ENCODE measurements around the gene PITX1.
"Not testable (repeated sequence)": the region's sequence is repeated elsewhere in the genome, so short reads cannot be mapped to it uniquely, and the experiment has no call there.

The PITX1 gene

GRCh38 chr5:134992148-134992547, 41.9 kb downstream of the PITX1 start:
- H3K4me3 ChIP-seq, result no peak overlapping the region
- no peak for TF ChIP-seq CTCF (IDR thresholded peaks at IDR 0.05)
- H3K27ac ChIP-seq, result no peak overlapping the region
- DNase-seq (ENCODE audit: low spot score), result no peak

GRCh38 chr5:134990183-134990582, 43.8 kb downstream of the PITX1 start:
- DNase-seq (ENCODE audit: low spot score), result not testable (repeated sequence)

GRCh38 chr5:134989266-134989830, 44.7 kb downstream of the PITX1 start:
- no peak for DNase-seq (ENCODE audit: low spot score)
- no peak for TF ChIP-seq CTCF (IDR thresholded peaks at IDR 0.05)
- Histone ChIP-seq H3K4me3 (no peak overlapping the region), H3K27ac (no peak overlapping the region)

More at GRCh38 chr5:134990183-134990582, 43.8 kb downstream of the PITX1 start:
- not testable (repeated sequence) for H3K4me3 ChIP-seq, H3K27ac ChIP-seq

- Histone ChIP-seq H3K27ac (no peak overlapping the region), H3K4me3 (no peak overlapping the region)
- no peak for TF ChIP-seq CTCF (IDR thresholded peaks at IDR 0.05)
- DNase-seq (ENCODE audit: low spot score), result no peak
Measured at GRCh38 chr5:134982230-134982629, 51.8 kb downstream of the PITX1 start.

GRCh38 chr5:134979416-134979815, 54.6 kb downstream of the PITX1 start:
- H3K27ac ChIP-seq, result no peak overlapping the region
- no peak overlapping the region for H3K4me3 ChIP-seq
- DNase-seq (ENCODE audit: low spot score), result no peak
- no peak for TF ChIP-seq CTCF (IDR thresholded peaks at IDR 0.05)

Measured in coronary artery (tissue), 2 donors.